PFSK-1 (cell line): ENCODE measurements around the gene SLC35F1.

Source experiments
- POLR2AphosphoS5 ChIP-seq: IDR thresholded peaks from 2 replicates; pipeline ENCODE4 v1.6.1; 2012; ENCODE audit warnings: low read depth, mild to moderate bottlenecking, control low read depth, low read length, moderate library complexity
- REST ChIP-seq, 2 experiments: IDR thresholded peaks; 2 replicates each; pipeline versions ENCODE4 v1.6.1 to v1.8.0; 2011 to 2012; ENCODE audit warnings: low read depth in 2 of 2, low read length in 2 of 2, control low read depth in 1 of 2, inconsistent platforms in 1 of 2, mild to moderate bottlenecking in 1 of 2, moderate library complexity in 1 of 2; ENCODE audit not compliant: insufficient read depth in 1 of 2
- SIN3A ChIP-seq: IDR thresholded peaks from 2 replicates; pipeline ENCODE4 v1.6.1; 2012; ENCODE audit warnings: mild to moderate bottlenecking, low read length, moderate library complexity, borderline replicate concordance; ENCODE audit not compliant: insufficient read depth
- TAF1 ChIP-seq: IDR thresholded peaks from 2 replicates; pipeline ENCODE4 v1.6.1; 2012; ENCODE audit warnings: low read length, control low read depth, borderline replicate concordance; ENCODE audit not compliant: insufficient read depth

DNA sequence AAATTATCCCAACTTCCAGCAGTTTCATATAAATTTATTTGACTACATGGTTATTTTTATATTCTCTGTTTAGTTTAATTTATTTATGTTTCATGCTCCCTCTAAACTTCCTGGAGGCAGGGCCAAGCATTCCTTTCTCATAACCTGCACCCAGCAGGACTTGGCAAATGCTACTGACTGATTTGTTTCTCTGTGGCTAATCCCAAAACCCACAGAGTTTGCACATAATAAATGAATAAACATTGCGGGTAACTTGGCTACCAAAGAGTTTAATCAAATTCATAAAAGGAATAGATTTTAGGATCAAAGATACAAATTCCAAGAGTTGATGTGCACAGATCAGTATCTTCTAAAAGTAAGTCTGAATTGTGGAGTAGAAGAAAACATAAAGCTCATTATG, 239.5 kb downstream of the SLC35F1 start:
- TF ChIP-seq POLR2AphosphoS5, result no peak
- TF ChIP-seq TAF1, result no peak
- TF ChIP-seq REST (IDR thresholded peaks at IDR 0.05; ENCODE audit: insufficient read depth in 1 of 2, low read depth in 2 of 2, low read length in 2 of 2), result no peak
- TF ChIP-seq SIN3A, result no peak
